Neural progenitor cell (in vitro differentiated cells): Measurements from ENCODE around the gene PLAAT2. TPM values are rescaled to one million over a fixed set of nuclear protein-coding genes. Genes with fewer than 3 reads are reported as not detected.
"Not testable (repeated sequence)": the region's sequence is repeated elsewhere in the genome, so short reads cannot be mapped to it uniquely, and the experiment has no call there.

Experiments
- DNase-seq: peaks from one replicate; pipeline ENCODE4 v3.0.0-alpha.2; 2016; ENCODE audit warnings: low spot score
- H2AFZ ChIP-seq: fragments of 200-600 bp; sonication (generic); replicated peaks from 2 replicates; pipeline ENCODE4 v1.6.1; 2016; ENCODE audit warnings: antibody characterized with exemption
- H3F3A ChIP-seq: fragments of 200-600 bp; sonication (generic); 2 replicates; pipeline ENCODE4 v1.6.1; 2016; ENCODE audit warnings: antibody characterized with exemption, low read depth
- H3K27ac ChIP-seq: fragments of 200-600 bp; sonication (generic); 2 replicates; pipeline ENCODE4 v1.5.1; 2016; ENCODE audit warnings: mild to moderate bottlenecking
- H3K27me3 ChIP-seq: fragments of 200-600 bp; sonication (generic); 2 replicates; pipeline ENCODE4 v1.6.1; 2016; ENCODE audit warnings: mild to moderate bottlenecking, moderate library complexity
- H3K36me3 ChIP-seq: fragments of 200-600 bp; sonication (generic); 2 replicates; pipeline ENCODE4 v1.5.1; 2016
- H3K4me1 ChIP-seq: fragments of 200-600 bp; sonication (generic); 2 replicates; pipeline ENCODE4 v1.6.1; 2016; ENCODE audit warnings: mixed run types
- H3K4me2 ChIP-seq: fragments of 200-600 bp; sonication (generic); 2 replicates; pipeline ENCODE4 v1.6.1; 2016
- H3K4me3 ChIP-seq: fragments of 200-600 bp; sonication (generic); 2 replicates; pipeline ENCODE4 v1.5.1; 2016
- H3K79me2 ChIP-seq: fragments of 200-600 bp; sonication (generic); 2 replicates; pipeline ENCODE4 v1.6.1; 2016; ENCODE audit warnings: low read depth
- H3K9ac ChIP-seq: fragments of 200-600 bp; sonication (generic); 2 replicates; pipeline ENCODE4 v1.6.1; 2016
- H3K9me3 ChIP-seq: fragments of 200-600 bp; sonication (generic); 2 replicates; pipeline ENCODE4 v1.5.1; 2016; ENCODE audit warnings: low read depth
- H4K20me1 ChIP-seq: fragments of 200-600 bp; sonication (generic); 2 replicates; pipeline ENCODE4 v1.6.1; 2016; ENCODE audit warnings: low read depth
- H3K27ac Mint-ChIP-seq: 3 replicates; pipeline ENCODE4 v1.8.0; 2021; ENCODE audit warnings: mixed read lengths
- H3K27me3 Mint-ChIP-seq: 2 replicates; pipeline ENCODE4 v1.8.0; 2022; ENCODE audit warnings: low read depth, mild to moderate bottlenecking, inconsistent platforms, moderate library complexity, mixed read lengths; ENCODE audit not compliant: insufficient read depth
- H3K36me3 Mint-ChIP-seq: 3 replicates; pipeline ENCODE4 v1.8.0; 2021; ENCODE audit warnings: mixed read lengths
- H3K4me1 Mint-ChIP-seq: 3 replicates; pipeline ENCODE4 v1.8.0; 2021; ENCODE audit warnings: mixed read lengths
- H3K4me3 Mint-ChIP-seq: 3 replicates; pipeline ENCODE4 v1.8.0; 2021; ENCODE audit warnings: mild to moderate bottlenecking, moderate library complexity, mixed read lengths
- H3K9me3 Mint-ChIP-seq: 3 replicates; pipeline ENCODE4 v1.8.0; 2020; ENCODE audit warnings: mixed read lengths
- CTCF ChIP-seq: fragments of 200-600 bp; sonication (generic); IDR thresholded peaks from 2 replicates; pipeline ENCODE4 v1.5.1; 2017; ENCODE audit warnings: antibody characterized with exemption, mild to moderate bottlenecking
- EZH2 ChIP-seq: fragments of 200-600 bp; sonication (generic); IDR thresholded peaks from 2 replicates; pipeline ENCODE4 v1.6.1; 2017; ENCODE audit warnings: antibody characterized with exemption, mild to moderate bottlenecking, moderate library complexity
- EZH2phosphoT487 ChIP-seq: fragments of 200-600 bp; sonication (generic); IDR thresholded peaks from 2 replicates; pipeline ENCODE4 v1.6.1; 2017; ENCODE audit warnings: antibody characterized with exemption
- total RNA-seq: library from RNA; depleted of rRNA; stranded (reverse); fragments of >200 nt; gene quantifications from 2 replicates; pipeline ENCODE4 v1.2.3, GENCODE V29; 2015; ENCODE audit warnings: low replicate concordance

PLAAT2 gene
- total RNA-seq, 1 donor from 2014 or later = not detected

GRCh38 chr11:63586451-63587166 is 23.4 kb upstream of the PLAAT2 start:
- no peaks in the 10 kb centered on the region for H3K9me3 ChIP-seq
- H2AFZ ChIP-seq = no peak overlapping the region
- H3K36me3 Mint-ChIP-seq = no peaks in the 10 kb centered on the region
- no peak overlapping the region for H3K27ac Mint-ChIP-seq
- no peak overlapping the region for H3K27ac ChIP-seq
- no peaks in the 10 kb centered on the region for H3K79me2 ChIP-seq
- no peaks in the 10 kb centered on the region for H4K20me1 ChIP-seq
- peaks cover 8% of the 10 kb centered on the region for H3K4me1 ChIP-seq
- no peak overlapping the region for H3K9ac ChIP-seq
- TF ChIP-seq CTCF (no peak), EZH2 (no peak), EZH2phosphoT487 (no peak)
- peaks cover 9% of the 10 kb centered on the region for H3K9me3 Mint-ChIP-seq
- H3F3A ChIP-seq = no peaks in the 10 kb centered on the region
- peaks cover under 1% of the 10 kb centered on the region for H3K27me3 Mint-ChIP-seq
- no peak overlapping the region for H3K4me3 Mint-ChIP-seq
- no peak overlapping the region for H3K4me2 ChIP-seq
- H3K4me3 ChIP-seq = no peak overlapping the region
- no peaks in the 10 kb centered on the region for H3K4me1 Mint-ChIP-seq
- no peaks in the 10 kb centered on the region for H3K27me3 ChIP-seq
- no peaks in the 10 kb centered on the region for H3K36me3 ChIP-seq
- no peak for DNase-seq

- Mint-ChIP-seq H3K4me3 (no peak overlapping the region), H3K27me3 (peaks cover 2% of the 10 kb centered on the region), H3K27ac (no peak overlapping the region), H3K4me1 (no peaks in the 10 kb centered on the region), H3K9me3 (peaks cover 21% of the 10 kb centered on the region), H3K36me3 (no peaks in the 10 kb centered on the region)
- Histone ChIP-seq H3K27me3 (no peaks in the 10 kb centered on the region), H3K27ac (peak overlapping the region; percentile 16), H3K4me1 (peaks cover 8% of the 10 kb centered on the region), H4K20me1 (no peaks in the 10 kb centered on the region), H3K9ac (no peak overlapping the region), H2AFZ (no peak overlapping the region), H3K79me2 (no peaks in the 10 kb centered on the region), H3F3A (no peaks in the 10 kb centered on the region), H3K4me3 (no peak overlapping the region), H3K36me3 (no peaks in the 10 kb centered on the region), H3K4me2 (no peak overlapping the region), H3K9me3 (no peaks in the 10 kb centered on the region)
- DNase-seq = peak; percentile 28
- TF ChIP-seq EZH2 (no peak), EZH2phosphoT487 (no peak), CTCF (no peak)
These were observed 20.1 kb upstream of the PLAAT2 start for GRCh38 chr11:63583357-63583677.

GRCh38 chr11:63581224-63581623 is 18.0 kb upstream of the PLAAT2 start:
- H3K4me3 ChIP-seq, H3K9me3 ChIP-seq, H3K4me3 Mint-ChIP-seq, H3K9ac ChIP-seq, H3K4me1 Mint-ChIP-seq, H3K4me2 ChIP-seq, H3K4me1 ChIP-seq, H3K27me3 ChIP-seq, H3K27me3 Mint-ChIP-seq, H2AFZ ChIP-seq, H3K27ac Mint-ChIP-seq, H4K20me1 ChIP-seq, H3K36me3 Mint-ChIP-seq, H3K27ac ChIP-seq, H3K36me3 ChIP-seq, H3K79me2 ChIP-seq, H3F3A ChIP-seq, DNase-seq: not testable (repeated sequence)
- peaks cover 29% of the 10 kb centered on the region for H3K9me3 Mint-ChIP-seq

GRCh38 chr11:63578882-63579281 is 15.7 kb upstream of the PLAAT2 start:
- H3K9me3 Mint-ChIP-seq = peaks cover 29% of the 10 kb centered on the region
- H3K27me3 ChIP-seq, H3K4me3 Mint-ChIP-seq, H3F3A ChIP-seq, H3K27ac ChIP-seq, H3K36me3 ChIP-seq, H4K20me1 ChIP-seq, H3K9me3 ChIP-seq, H3K36me3 Mint-ChIP-seq, H3K4me1 ChIP-seq, H3K79me2 ChIP-seq, H3K9ac ChIP-seq, H3K27me3 Mint-ChIP-seq, H3K4me3 ChIP-seq, H2AFZ ChIP-seq, H3K4me2 ChIP-seq, H3K27ac Mint-ChIP-seq, DNase-seq: not testable (repeated sequence)
- H3K4me1 Mint-ChIP-seq = peaks cover 12% of the 10 kb centered on the region
